ENCODE data around the gene BCL2L14. TPM values are rescaled to one million over a fixed set of nuclear protein-coding genes. Genes with fewer than 3 reads are reported as not detected.

The BCL2L14 gene
- total RNA-seq, 1 donor from 2014 or later, result not detected

Other genes starting within 250 kb of the BCL2L14 start
- 15.0 and 29.3 TPM in 2 replicates for gene LRP6, start 196.1 kb downstream of the BCL2L14 start, total RNA-seq